GM19395 (cell line): ENCODE results near the gene SOCS4.

Experiments used
- ATAC-seq: cut with Tn5 transposase; IDR thresholded peaks from one replicate; pipeline ENCODE4 v1.9.1; 2021; ENCODE audit warnings: mild to moderate bottlenecking, moderate library complexity; ENCODE audit not compliant: unreplicated experiment

SOCS4 gene

GRCh38 chr14:55084401-55085059, 57.5 kb downstream of the SOCS4 start:
- ATAC-seq = no peak

- no peak for ATAC-seq
Measured at GRCh38 chr14:55085060-55085660, 58.1 kb downstream of the SOCS4 start.

GRCh38 chr14:55086938-55087337, 59.9 kb downstream of the SOCS4 start:
- ATAC-seq = no peak

GRCh38 chr14:55088356-55088755, 61.3 kb downstream of the SOCS4 start:
- no peak for ATAC-seq

- ATAC-seq = no peak
Measured at GRCh38 chr14:55092341-55092740, 65.3 kb downstream of the SOCS4 start.

GRCh38 chr14:55094292-55095157, 67.5 kb downstream of the SOCS4 start:
- ATAC-seq = no peak

- peak; percentile 73 for ATAC-seq
Measured at GRCh38 chr14:55097881-55098560, 71.0 kb downstream of the SOCS4 start.

GRCh38 chr14:55098561-55098898, 71.5 kb downstream of the SOCS4 start:
- ATAC-seq = no peak
